K562 (cell line): Measurements from ENCODE around the gene OR52E6. TPM values are rescaled to one million over a fixed set of nuclear protein-coding genes. Genes with fewer than 3 reads are reported as not detected.
A peak's percentile ranks its signal among the peaks of the same experiment; 100 is the strongest.

Source experiments
- ATAC-seq: fragments of 200-7000 bp; cut with Tn5 transposase; 3 replicates; pipeline ENCODE4 v1.9.1; 2020; ENCODE audit warnings: moderate library complexity
- BruUV-seq: library from RNA; stranded (reverse); fragments of 400-500 nt; replicated peaks from 2 replicates; lab custom pipeline; 2021; lab: Mats Ljungman, UMichigan
- CTCF ChIA-PET: fragments of 300-600 bp; formaldehyde crosslinking; extraction: SDS; loops from one replicate; lab custom pipeline; 2021; ENCODE audit warnings: low intra/inter-chr PET ratio; lab: Yijun Ruan, JAX
- POLR2A ChIA-PET: fragments of 300-600, 350-650 bp; sonication (Branson Sonifier 250); formaldehyde crosslinking; extraction: SDS; loops from one replicate; lab custom pipeline; 2021; ENCODE audit warnings: antibody characterized with exemption, inconsistent platforms; lab: Yijun Ruan, JAX
- DNase-seq, 4 experiments: peaks; one replicate each; pipeline versions ENCODE4 v3.0.0 to v3.0.0-alpha.2; 2011 to 2018; ENCODE audit warnings: low spot score in 3 of 4, mixed read lengths in 3 of 4; ENCODE audit errors: extremely low read depth in 1 of 4
- FAIRE-seq: peaks from 2 replicates; lab custom pipeline; 2011; peaks lifted over from hg19 to GRCh38; lab: Jason Lieb, UNC
- H2AFZ ChIP-seq: 2 replicates; pipeline ENCODE4 v1.6.0; 2011; ENCODE audit warnings: low read depth, low read length, control low read depth, inconsistent platforms
- H3K27ac ChIP-seq: fragments of 200-600 bp; 3 replicates; pipeline ENCODE4 v1.8.0; 2011; ENCODE audit warnings: low read depth, mild to moderate bottlenecking, control low read depth, inconsistent platforms, low read length, moderate library complexity, mixed read lengths; ENCODE audit errors: extremely low read depth
- H3K27me3 ChIP-seq, 2 experiments: fragments of 300-600 bp in 1 of 2; 2 replicates in 1 of 2; 3 replicates in 1 of 2; pipeline versions ENCODE4 v1.6.0 to v1.8.0; 2011; ENCODE audit warnings: inconsistent platforms in 2 of 2, low read length in 2 of 2, mild to moderate bottlenecking in 1 of 2, mixed read lengths in 1 of 2, moderate library complexity in 1 of 2; ENCODE audit not compliant: control insufficient read depth in 2 of 2, insufficient read depth in 2 of 2
- H3K36me3 ChIP-seq: fragments of 300-600 bp; 3 replicates; pipeline ENCODE4 v1.8.0; 2011; ENCODE audit warnings: mild to moderate bottlenecking, low read length, inconsistent platforms; ENCODE audit not compliant: control insufficient read depth, insufficient read depth
- H3K4me1 ChIP-seq, 2 experiments: fragments of 200-600 bp in 1 of 2; replicated peaks in 1 of 2; 2 replicates in 1 of 2; 3 replicates in 1 of 2; pipeline versions ENCODE4 v1.5.1 to v1.8.0; 2011; ENCODE audit warnings: inconsistent platforms in 2 of 2, low read length in 2 of 2, mild to moderate bottlenecking in 1 of 2, mixed read lengths in 1 of 2, moderate library complexity in 1 of 2; ENCODE audit not compliant: control insufficient read depth in 2 of 2, insufficient read depth in 2 of 2
- H3K4me2 ChIP-seq: 2 replicates; pipeline ENCODE4 v1.6.1; 2011; ENCODE audit warnings: low read length, control low read depth, inconsistent platforms, mixed read lengths; ENCODE audit not compliant: insufficient read depth
- H3K4me3 ChIP-seq: fragments of 200-600 bp; sonication (generic), shearing (Covaris generic); 2 replicates; pipeline ENCODE4 v1.5.1; 2016; ENCODE audit warnings: control low read depth, inconsistent platforms
- H3K79me2 ChIP-seq: fragments of 200-600 bp; 3 replicates; pipeline ENCODE4 v1.8.0; 2011; ENCODE audit warnings: low read length, inconsistent platforms; ENCODE audit not compliant: control insufficient read depth, insufficient read depth
- H3K9ac ChIP-seq, 2 experiments: 2 replicates each; pipeline versions ENCODE4 v1.6.0 to v1.6.1; 2011; ENCODE audit warnings: low read depth in 2 of 2, low read length in 2 of 2, control low read depth in 1 of 2, inconsistent platforms in 1 of 2, mild to moderate bottlenecking in 1 of 2, mixed read lengths in 1 of 2; ENCODE audit not compliant: insufficient read depth in 1 of 2
- H3K9me1 ChIP-seq: one replicate; pipeline ENCODE4 v1.6.0; 2011; ENCODE audit warnings: inconsistent platforms, mild to moderate bottlenecking, low read length, moderate library complexity; ENCODE audit not compliant: control insufficient read depth, insufficient read depth
- H3K9me3 ChIP-seq: replicated peaks from 2 replicates; pipeline ENCODE4 v1.5.1; 2011; ENCODE audit warnings: low read depth, low read length, inconsistent platforms; ENCODE audit not compliant: control insufficient read depth, insufficient read depth
- H4K20me1 ChIP-seq: replicated peaks from 2 replicates; pipeline ENCODE4 v1.6.1; 2011; ENCODE audit warnings: low read length, inconsistent platforms, mixed read lengths; ENCODE audit not compliant: control insufficient read depth, insufficient read depth
- E2F5 ChIP-seq: sonication (generic); formaldehyde crosslinking; IDR thresholded peaks from 2 replicates; pipeline ENCODE4 v1.8.0; 2022; ENCODE audit warnings: mild to moderate bottlenecking, missing genetic modification reagents
- ETV1 ChIP-seq: fragments of 450-650 bp; conservative IDR thresholded peaks from 2 replicates; pipeline ENCODE4 v1.6.1; 2016; ENCODE audit warnings: missing genetic modification characterization, control low read depth, low read depth, missing compliant biosample characterization
- HDAC2 ChIP-seq: fragments of 450-650 bp; IDR thresholded peaks from 2 replicates; pipeline ENCODE4 v1.6.1; 2016; ENCODE audit warnings: mild to moderate bottlenecking
- MAFK ChIP-seq: IDR thresholded peaks from 2 replicates; pipeline ENCODE4 v1.6.1; 2011; ENCODE audit warnings: low read length, improper control_type of control experiment
- MCM2 ChIP-seq: fragments of 450-650 bp; IDR thresholded peaks from 2 replicates; pipeline ENCODE4 v1.6.1; 2017; ENCODE audit warnings: low read depth, mild to moderate bottlenecking
- REST ChIP-seq, 2 experiments: fragments of 450-650 bp; formaldehyde crosslinking in 1 of 2; IDR thresholded peaks; 2 replicates each; pipeline versions ENCODE4 v1.4.0 to v1.6.1; 2014 to 2020; ENCODE audit warnings: mild to moderate bottlenecking in 2 of 2, borderline replicate concordance in 1 of 2, low read depth in 1 of 2
- WGBS: fragments of 100-300 bp; shearing (Covaris generic); methylation state at CpG from one replicate; pipeline ENCODE4 v1.1.6; 2016; ENCODE audit warnings: low coverage, mixed read lengths; ENCODE audit not compliant: insufficient coverage; ENCODE audit errors: missing lambda C conversion rate; 5-methylcytosine and 5-hydroxymethylcytosine counted together
- in situ Hi-C: fragments of 300-500 bp; cut with MboI; formaldehyde crosslinking; loops from 4 replicates; pipeline ENCODE4 v1.15.0; 2018; ENCODE audit warnings: inconsistent platforms, mixed read lengths
- intact Hi-C: fragments of 100-400 bp; cut with micrococcal nuclease; formaldehyde crosslinking; loops from 2 replicates; pipeline ENCODE4 v1.14.2; 2022
- polyA plus RNA-seq, 8 experiments: library from polyadenylated mRNA; depleted of rRNA in 4 of 8; stranded (reverse) in 5 of 8; unstranded in 3 of 8; fragments of >200 nt; fragmentation: Nextera tagmentation in 2 of 8; fragmentation: Illumina TruSeq in 1 of 8; extraction: Ambion mirVana in 2 of 8; extraction: Trizol in 1 of 8; gene quantifications; 2 replicates each; pipeline versions ENCODE4 v1.2.1 to v1.2.3, GENCODE V29; 2011 to 2014; ENCODE audit warnings: inconsistent platforms in 1 of 8, missing spikeins in 1 of 8
- total RNA-seq, 7 experiments: library from RNA; depleted of rRNA in 6 of 7; stranded (reverse); fragments of >200 nt in 6 of 7; fragmentation: Illumina TruSeq in 2 of 7; extraction: Trizol in 2 of 7; gene quantifications; 2 replicates each; pipeline versions ENCODE4 v1.2.1 to v1.2.3, GENCODE V29; 2011 to 2021; ENCODE audit warnings: low replicate concordance in 1 of 7
- TF ChIP-seq, protein P1 (sequence below): fragments of 450-650 bp; formaldehyde crosslinking; IDR thresholded peaks from 2 replicates; pipeline ENCODE4 v1.4.0; 2020; ENCODE audit warnings: mild to moderate bottlenecking, moderate library complexity
- TF ChIP-seq, protein P2 (sequence below): IDR thresholded peaks from 2 replicates; pipeline ENCODE4 v1.6.1; 2012; ENCODE audit warnings: low read depth, low read length, improper control_type of control experiment, borderline replicate concordance

Gene OR52E6
- total and polyA plus RNA-seq, 9 of the 15 experiments (the other 6 are each of a cell fraction or from before 2014, with no cell fraction given), result not detected

DNA sequence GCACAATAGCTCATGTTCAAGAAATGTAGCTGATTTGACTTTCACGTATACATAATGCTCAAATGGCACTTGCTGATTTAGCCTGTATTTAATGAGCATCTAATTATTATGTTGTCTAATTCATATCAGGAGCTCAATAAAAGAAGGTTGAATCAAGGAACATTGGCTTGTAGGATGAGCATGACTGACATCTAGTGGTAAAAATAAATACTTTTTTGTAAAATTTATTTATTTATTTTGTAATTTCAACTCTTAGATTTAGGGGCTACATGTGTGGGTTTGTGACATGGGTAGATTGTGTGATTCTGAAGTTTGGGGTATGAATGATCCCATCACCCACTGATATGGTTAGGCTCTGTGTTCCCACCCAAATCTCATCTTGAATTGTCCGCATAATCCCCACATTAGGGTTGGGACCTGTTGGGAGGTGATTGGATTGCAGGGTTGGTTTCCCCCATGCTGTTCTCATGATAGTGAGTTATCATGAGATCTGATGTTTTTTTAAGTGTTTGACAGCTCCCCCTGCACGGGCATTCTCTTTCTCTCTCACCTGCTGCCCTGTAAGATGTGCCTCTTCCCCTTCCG, 49.6 kb upstream of the OR52E6 start:
- H3K4me3 ChIP-seq, result no peak overlapping the region
- H3K9me1 ChIP-seq, result no peaks in the 10 kb centered on the region
- no peaks in the 10 kb centered on the region for H3K79me2 ChIP-seq
- no peak overlapping the region for H3K4me2 ChIP-seq
- H3K27ac ChIP-seq, result no peak overlapping the region
- no peak overlapping the region for H2AFZ ChIP-seq
- no peak for ATAC-seq
- H4K20me1 ChIP-seq, result no peaks in the 10 kb centered on the region
- no peaks in the 10 kb centered on the region for H3K36me3 ChIP-seq
- WGBS, result 43% methylated on average over 4 of the region's 4 CpGs
- H3K9me3 ChIP-seq, result no peaks in the 10 kb centered on the region
- H3K27me3 ChIP-seq, result peaks cover 0 to 2% of the 10 kb centered on the region in 2 experiments; a peak in 1 of 5 replicates
- in situ Hi-C loops (no loop called here), intact Hi-C loops (loop anchor here (1.0 to 10.0 kb wide), 3 partner anchors 207 to 397 kb away; partner anchors contain the start of gene TRIM6)
- FAIRE-seq, result peak; percentile 40
- POLR2A ChIA-PET, result interaction anchor here (0.5 to 1.3 kb wide), 5 partner anchors 15 to 386 kb away, joined by 3 to 7 read pairs (median 3); partner anchors contain the start of genes TRIM34 and TRIM5
- CTCF ChIA-PET, result interaction anchor here (0.7 to 1.9 kb wide), 6 partner anchors 207 to 1704 kb away, joined by 3 to 8 read pairs (median 4); partner anchors contain the start of gene TRIM5
- DNase-seq, result peak; percentile 11 to 20 (median 11)
- no peak overlapping the region for H3K9ac ChIP-seq
- no peaks in the 10 kb centered on the region for H3K4me1 ChIP-seq
- BruUV-seq, result no TSS peak
- TF ChIP-seq HDAC2, result no peak
- no peak for TF ChIP-seq ETV1
- TF ChIP-seq E2F5 (CRISPR knock-in tag), result no peak
- TF ChIP-seq MCM2, result no peak
- TF ChIP-seq MAFK, result no peak
- TF ChIP-seq REST (IDR thresholded peaks at IDR 0.05; ENCODE audit: borderline replicate concordance), result peak; percentile 57; the same call in 1 of the 2 replicates
- no peak for TF ChIP-seq REST (CRISPR knock-in tag; IDR thresholded peaks at IDR 0.05; ENCODE audit: low read depth)
- TF ChIP-seq, protein P1, sequence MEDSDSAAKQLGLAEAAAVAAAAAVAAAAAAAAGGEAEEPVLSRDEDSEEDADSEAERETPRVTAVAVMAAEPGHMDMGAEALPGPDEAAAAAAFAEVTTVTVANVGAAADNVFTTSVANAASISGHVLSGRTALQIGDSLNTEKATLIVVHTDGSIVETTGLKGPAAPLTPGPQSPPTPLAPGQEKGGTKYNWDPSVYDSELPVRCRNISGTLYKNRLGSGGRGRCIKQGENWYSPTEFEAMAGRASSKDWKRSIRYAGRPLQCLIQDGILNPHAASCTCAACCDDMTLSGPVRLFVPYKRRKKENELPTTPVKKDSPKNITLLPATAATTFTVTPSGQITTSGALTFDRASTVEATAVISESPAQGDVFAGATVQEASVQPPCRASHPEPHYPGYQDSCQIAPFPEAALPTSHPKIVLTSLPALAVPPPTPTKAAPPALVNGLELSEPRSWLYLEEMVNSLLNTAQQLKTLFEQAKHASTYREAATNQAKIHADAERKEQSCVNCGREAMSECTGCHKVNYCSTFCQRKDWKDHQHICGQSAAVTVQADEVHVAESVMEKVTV (CRISPR knock-in tag), result peak; percentile 71
- TF ChIP-seq, protein P2, sequence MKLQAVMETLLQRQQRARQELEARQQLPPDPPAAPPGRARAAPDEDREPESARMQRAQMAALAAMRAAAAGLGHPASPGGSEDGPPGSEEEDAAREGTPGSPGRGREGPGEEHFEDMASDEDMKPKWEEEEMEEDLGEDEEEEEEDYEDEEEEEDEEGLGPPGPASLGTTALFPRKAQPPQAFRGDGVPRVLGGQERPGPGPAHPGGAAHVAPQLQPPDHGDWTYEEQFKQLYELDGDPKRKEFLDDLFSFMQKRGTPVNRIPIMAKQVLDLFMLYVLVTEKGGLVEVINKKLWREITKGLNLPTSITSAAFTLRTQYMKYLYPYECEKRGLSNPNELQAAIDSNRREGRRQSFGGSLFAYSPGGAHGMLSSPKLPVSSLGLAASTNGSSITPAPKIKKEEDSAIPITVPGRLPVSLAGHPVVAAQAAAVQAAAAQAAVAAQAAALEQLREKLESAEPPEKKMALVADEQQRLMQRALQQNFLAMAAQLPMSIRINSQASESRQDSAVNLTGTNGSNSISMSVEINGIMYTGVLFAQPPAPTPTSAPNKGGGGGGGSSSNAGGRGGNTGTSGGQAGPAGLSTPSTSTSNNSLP, result 0 out of 2 replicates have a peak, but pooled peaks have one; percentile 31
